Peyer's patch (tissue), 4 donors: ENCODE measurements around the gene TOPAZ1.

Experiments
- CTCF ChIP-seq, 6 experiments: fragments of 450-650 bp in 4 of 6; fragments of 200-600 bp in 2 of 6; sonication (generic) in 1 of 6; IDR thresholded peaks; one replicate each; pipeline ENCODE4 v1.5.1; 2017 to 2019; ENCODE audit warnings: antibody characterized with exemption in 6 of 6, mild to moderate bottlenecking in 3 of 6, moderate library complexity in 1 of 6
- POLR2A ChIP-seq, 2 donors: fragments of 450-650 bp; IDR thresholded peaks; one replicate each; pipeline ENCODE4 v1.5.1; 2017; ENCODE audit warnings: antibody characterized with exemption in 2 of 2, mild to moderate bottlenecking in 2 of 2, moderate library complexity in 2 of 2

- TF ChIP-seq CTCF (IDR thresholded peaks at IDR 0.05), result no peak
- no peak for TF ChIP-seq POLR2A (IDR thresholded peaks at IDR 0.05)
Observed at GRCh38 chr3:44280077-44280476, 38.4 kb downstream of the TOPAZ1 start.
